HEK293 (cell line): Measurements from ENCODE around the gene DCANP1.

Experiments used
- CTCF ChIP-seq: fragments of 450-650 bp; formaldehyde crosslinking; IDR thresholded peaks from 2 replicates; pipeline ENCODE4 v1.5.1; 2016; ENCODE audit warnings: missing biosample characterization, missing genetic modification characterization
- PRDM4 ChIP-seq: fragments of 450-650 bp; formaldehyde crosslinking; IDR thresholded peaks from 2 replicates; pipeline ENCODE4 v1.5.1; 2017; ENCODE audit warnings: missing biosample characterization, missing genetic modification characterization
- TCF7L2 ChIP-seq: IDR thresholded peaks from 2 replicates; pipeline ENCODE4 v1.6.1; 2011; ENCODE audit warnings: low read depth, mild to moderate bottlenecking, inconsistent platforms, low read length, moderate library complexity, borderline replicate concordance
- WT1 ChIP-seq: fragments of 450-650 bp; formaldehyde crosslinking; IDR thresholded peaks from 2 replicates; pipeline ENCODE4 v1.5.1; 2016; ENCODE audit warnings: missing biosample characterization, missing genetic modification characterization
- YY1 ChIP-seq: fragments of 450-650 bp; formaldehyde crosslinking; IDR thresholded peaks from 2 replicates; pipeline ENCODE4 v1.5.1; 2018; ENCODE audit warnings: missing biosample characterization, missing genetic modification characterization
- ZEB2 ChIP-seq: fragments of 450-650 bp; formaldehyde crosslinking; IDR thresholded peaks from 2 replicates; pipeline ENCODE4 v1.5.1; 2016; ENCODE audit warnings: missing biosample characterization, missing genetic modification characterization
- ZNF121 ChIP-seq: fragments of 450-650 bp; formaldehyde crosslinking; IDR thresholded peaks from 2 replicates; pipeline ENCODE4 v1.5.1; 2016; ENCODE audit warnings: missing biosample characterization, missing genetic modification characterization
- ZNF23 ChIP-seq: fragments of 450-650 bp; formaldehyde crosslinking; IDR thresholded peaks from 2 replicates; pipeline ENCODE4 v1.5.1; 2016; ENCODE audit warnings: missing biosample characterization, missing genetic modification characterization, borderline replicate concordance
- ZSCAN30 ChIP-seq: fragments of 450-650 bp; IDR thresholded peaks from 2 replicates; pipeline ENCODE4 v1.5.1; 2018; ENCODE audit warnings: missing biosample characterization, mild to moderate bottlenecking, missing genetic modification characterization, moderate library complexity

- TF ChIP-seq CTCF (tag by site-specific recombination) (no peak), ZSCAN30 (tag by site-specific recombination) (no peak), YY1 (tag by site-specific recombination) (no peak), ZNF23 (tag by site-specific recombination) (no peak), TCF7L2 (no peak), ZEB2 (tag by site-specific recombination) (no peak), ZNF121 (tag by site-specific recombination) (no peak), WT1 (tag by site-specific recombination) (no peak), PRDM4 (tag by site-specific recombination) (no peak)
These were observed 12.3 kb downstream of the DCANP1 start for GRCh38 chr5:135434591-135435466.
